Neural cell (in vitro differentiated cells): Measurements from ENCODE around the gene ZNF474. TPM values are rescaled to one million over a fixed set of nuclear protein-coding genes. Genes with fewer than 3 reads are reported as not detected.

ENCODE experiments used
- H2AFZ ChIP-seq: fragments of 200-600, 300-800 bp; sonication (generic), shearing (Covaris generic); 2 replicates; pipeline ENCODE4 v1.6.0; 2014; ENCODE audit warnings: low read depth, mild to moderate bottlenecking, antibody characterized with exemption, low read length, moderate library complexity
- H3F3A ChIP-seq: fragments of 200-600 bp; shearing (Covaris generic); 2 replicates; pipeline ENCODE4 v1.6.1; 2016; ENCODE audit warnings: mild to moderate bottlenecking, moderate library complexity, mixed read lengths, antibody characterized with exemption, low read length; ENCODE audit not compliant: insufficient read depth, poor library complexity, severe bottlenecking
- H3K27ac ChIP-seq: fragments of 200-600, 300-800 bp; sonication (generic), shearing (Covaris generic); 2 replicates; pipeline ENCODE4 v1.5.1; 2014; ENCODE audit warnings: mild to moderate bottlenecking, low read length, moderate library complexity
- H3K27me3 ChIP-seq: fragments of 300-800, 200-600 bp; sonication (generic), shearing (Covaris generic); 2 replicates; pipeline ENCODE4 v1.6.0; 2014; ENCODE audit warnings: mild to moderate bottlenecking, low read depth, low read length, moderate library complexity; ENCODE audit not compliant: insufficient read depth
- H3K36me3 ChIP-seq: fragments of 300-800, 200-600 bp; sonication (generic), shearing (Covaris generic); 2 replicates; pipeline ENCODE4 v1.5.1; 2014; ENCODE audit warnings: mild to moderate bottlenecking, antibody characterized with exemption, low read length, moderate library complexity; ENCODE audit not compliant: insufficient read depth
- H3K4me2 ChIP-seq: fragments of 300-800, 200-600 bp; sonication (generic), shearing (Covaris generic); 2 replicates; pipeline ENCODE4 v1.6.0; 2014; ENCODE audit warnings: mild to moderate bottlenecking, low read length
- H3K4me3 ChIP-seq: fragments of 300-800, 200-600 bp; sonication (generic), shearing (Covaris generic); 2 replicates; pipeline ENCODE4 v1.5.1; 2014; ENCODE audit warnings: mild to moderate bottlenecking, low read length, moderate library complexity
- H3K79me2 ChIP-seq: fragments of 200-600 bp; shearing (Covaris generic); replicated peaks from 2 replicates; pipeline ENCODE4 v1.6.0; 2014; ENCODE audit warnings: mild to moderate bottlenecking, low read length, moderate library complexity; ENCODE audit not compliant: insufficient read depth
- H3K9ac ChIP-seq: fragments of 300-800, 200-600 bp; sonication (generic), shearing (Covaris generic); 2 replicates; pipeline ENCODE4 v1.6.1; 2016; ENCODE audit warnings: mild to moderate bottlenecking, low read length, mixed read lengths
- H3K9me2 ChIP-seq: fragments of 200-600 bp; shearing (Covaris generic); 2 replicates; pipeline ENCODE4 v1.6.1; 2016; ENCODE audit warnings: mild to moderate bottlenecking, low read length, mixed read lengths; ENCODE audit not compliant: insufficient read depth
- H3K9me3 ChIP-seq: fragments of 200-600, 300-800 bp; sonication (generic), shearing (Covaris generic); 2 replicates; pipeline ENCODE4 v1.6.1; 2016; ENCODE audit warnings: mild to moderate bottlenecking, mixed run types, low read length, moderate library complexity, mixed read lengths
- H4K20me1 ChIP-seq: fragments of 200-600 bp; shearing (Covaris generic); 2 replicates; pipeline ENCODE4 v1.6.1; 2016; ENCODE audit warnings: mild to moderate bottlenecking, mixed run types; ENCODE audit not compliant: insufficient read depth
- EP300 ChIP-seq: fragments of 450-650 bp; conservative IDR thresholded peaks from 2 replicates; pipeline ENCODE4 v1.6.1; 2014; ENCODE audit warnings: antibody characterized with exemption, mild to moderate bottlenecking, moderate library complexity; ENCODE audit not compliant: poor library complexity, severe bottlenecking
- EZH2 ChIP-seq: fragments of 200-600, 300-800 bp; shearing (Covaris generic), sonication (generic); IDR thresholded peaks from 2 replicates; pipeline ENCODE4 v1.6.1; 2014; ENCODE audit warnings: antibody characterized with exemption, low read length, borderline replicate concordance, mild to moderate bottlenecking; ENCODE audit not compliant: insufficient read depth, poor library complexity, severe bottlenecking
- MXI1 ChIP-seq: fragments of 450-650 bp; conservative IDR thresholded peaks from 2 replicates; pipeline ENCODE4 v1.6.1; 2014; ENCODE audit warnings: antibody characterized with exemption, mild to moderate bottlenecking; ENCODE audit not compliant: poor library complexity, severe bottlenecking
- POLR2AphosphoS5 ChIP-seq: IDR thresholded peaks from 2 replicates; pipeline ENCODE4 v1.6.1; 2012
- RAD21 ChIP-seq: fragments of 450-650 bp; conservative IDR thresholded peaks from 2 replicates; pipeline ENCODE4 v1.6.1; 2014; ENCODE audit warnings: antibody characterized with exemption, mild to moderate bottlenecking, moderate library complexity
- SMC3 ChIP-seq: fragments of 450-650 bp; conservative IDR thresholded peaks from 2 replicates; pipeline ENCODE4 v1.6.1; 2014; ENCODE audit warnings: antibody characterized with exemption, mild to moderate bottlenecking, moderate library complexity; ENCODE audit not compliant: poor library complexity
- TAF1 ChIP-seq: IDR thresholded peaks from 2 replicates; pipeline ENCODE4 v1.6.1; 2012; ENCODE audit warnings: low read depth
- polyA plus RNA-seq: library from polyadenylated mRNA; depleted of rRNA; stranded (reverse); fragments of >200 nt; gene quantifications from 2 replicates; pipeline ENCODE4 v1.2.3, GENCODE V29; 2014
- TF ChIP-seq, protein P1 (sequence below): fragments of 450-650 bp; IDR thresholded peaks from 2 replicates; pipeline ENCODE4 v1.5.1; 2014; ENCODE audit warnings: antibody characterized with exemption, mild to moderate bottlenecking, moderate library complexity; ENCODE audit not compliant: poor library complexity, severe bottlenecking
- TF ChIP-seq, protein P2 (sequence below): IDR thresholded peaks from 2 replicates; pipeline ENCODE4 v1.6.1; 2012; ENCODE audit warnings: borderline replicate concordance

The ZNF474 gene
- polyA plus RNA-seq, 1 donor from 2014 or later = not detected

DNA sequence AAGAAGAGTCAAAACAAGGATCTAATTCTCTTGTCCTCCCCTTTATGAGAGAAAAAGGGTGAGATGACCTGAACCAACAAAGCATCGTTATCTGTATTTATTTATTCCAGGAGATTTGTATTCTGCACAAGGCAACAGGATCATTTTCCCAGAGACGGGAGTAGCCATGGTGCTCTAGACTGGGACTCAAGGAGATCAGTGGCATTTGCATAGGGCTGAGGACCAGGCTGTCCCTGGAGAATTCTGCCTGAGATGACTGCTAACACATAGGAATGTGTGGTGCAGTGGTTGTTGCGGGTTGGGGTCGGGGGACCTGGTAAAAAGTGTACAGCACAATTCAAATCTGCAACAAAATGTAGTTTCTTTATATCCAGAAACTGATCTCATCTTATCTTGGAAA is 22.3 kb upstream of the ZNF474 start:
- Histone ChIP-seq H4K20me1 (no peaks in the 10 kb centered on the region), H2AFZ (no peak overlapping the region), H3K9ac (no peak overlapping the region), H3K9me3 (no peaks in the 10 kb centered on the region), H3K4me3 (no peak overlapping the region), H3K27me3 (no peaks in the 10 kb centered on the region), H3K4me2 (no peak overlapping the region), H3K9me2 (no peaks in the 10 kb centered on the region), H3K36me3 (no peaks in the 10 kb centered on the region), H3K27ac (no peak overlapping the region), H3K79me2 (no peaks in the 10 kb centered on the region), H3F3A (no peaks in the 10 kb centered on the region)
- no peak for TF ChIP-seq TAF1
- TF ChIP-seq RAD21 = no peak
- no peak for TF ChIP-seq MXI1
- TF ChIP-seq SMC3 = no peak
- no peak for TF ChIP-seq EP300
- TF ChIP-seq POLR2AphosphoS5 = no peak
- TF ChIP-seq, protein P1, sequence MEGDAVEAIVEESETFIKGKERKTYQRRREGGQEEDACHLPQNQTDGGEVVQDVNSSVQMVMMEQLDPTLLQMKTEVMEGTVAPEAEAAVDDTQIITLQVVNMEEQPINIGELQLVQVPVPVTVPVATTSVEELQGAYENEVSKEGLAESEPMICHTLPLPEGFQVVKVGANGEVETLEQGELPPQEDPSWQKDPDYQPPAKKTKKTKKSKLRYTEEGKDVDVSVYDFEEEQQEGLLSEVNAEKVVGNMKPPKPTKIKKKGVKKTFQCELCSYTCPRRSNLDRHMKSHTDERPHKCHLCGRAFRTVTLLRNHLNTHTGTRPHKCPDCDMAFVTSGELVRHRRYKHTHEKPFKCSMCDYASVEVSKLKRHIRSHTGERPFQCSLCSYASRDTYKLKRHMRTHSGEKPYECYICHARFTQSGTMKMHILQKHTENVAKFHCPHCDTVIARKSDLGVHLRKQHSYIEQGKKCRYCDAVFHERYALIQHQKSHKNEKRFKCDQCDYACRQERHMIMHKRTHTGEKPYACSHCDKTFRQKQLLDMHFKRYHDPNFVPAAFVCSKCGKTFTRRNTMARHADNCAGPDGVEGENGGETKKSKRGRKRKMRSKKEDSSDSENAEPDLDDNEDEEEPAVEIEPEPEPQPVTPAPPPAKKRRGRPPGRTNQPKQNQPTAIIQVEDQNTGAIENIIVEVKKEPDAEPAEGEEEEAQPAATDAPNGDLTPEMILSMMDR = no peak
- TF ChIP-seq EZH2 = no peak
- TF ChIP-seq, protein P2, sequence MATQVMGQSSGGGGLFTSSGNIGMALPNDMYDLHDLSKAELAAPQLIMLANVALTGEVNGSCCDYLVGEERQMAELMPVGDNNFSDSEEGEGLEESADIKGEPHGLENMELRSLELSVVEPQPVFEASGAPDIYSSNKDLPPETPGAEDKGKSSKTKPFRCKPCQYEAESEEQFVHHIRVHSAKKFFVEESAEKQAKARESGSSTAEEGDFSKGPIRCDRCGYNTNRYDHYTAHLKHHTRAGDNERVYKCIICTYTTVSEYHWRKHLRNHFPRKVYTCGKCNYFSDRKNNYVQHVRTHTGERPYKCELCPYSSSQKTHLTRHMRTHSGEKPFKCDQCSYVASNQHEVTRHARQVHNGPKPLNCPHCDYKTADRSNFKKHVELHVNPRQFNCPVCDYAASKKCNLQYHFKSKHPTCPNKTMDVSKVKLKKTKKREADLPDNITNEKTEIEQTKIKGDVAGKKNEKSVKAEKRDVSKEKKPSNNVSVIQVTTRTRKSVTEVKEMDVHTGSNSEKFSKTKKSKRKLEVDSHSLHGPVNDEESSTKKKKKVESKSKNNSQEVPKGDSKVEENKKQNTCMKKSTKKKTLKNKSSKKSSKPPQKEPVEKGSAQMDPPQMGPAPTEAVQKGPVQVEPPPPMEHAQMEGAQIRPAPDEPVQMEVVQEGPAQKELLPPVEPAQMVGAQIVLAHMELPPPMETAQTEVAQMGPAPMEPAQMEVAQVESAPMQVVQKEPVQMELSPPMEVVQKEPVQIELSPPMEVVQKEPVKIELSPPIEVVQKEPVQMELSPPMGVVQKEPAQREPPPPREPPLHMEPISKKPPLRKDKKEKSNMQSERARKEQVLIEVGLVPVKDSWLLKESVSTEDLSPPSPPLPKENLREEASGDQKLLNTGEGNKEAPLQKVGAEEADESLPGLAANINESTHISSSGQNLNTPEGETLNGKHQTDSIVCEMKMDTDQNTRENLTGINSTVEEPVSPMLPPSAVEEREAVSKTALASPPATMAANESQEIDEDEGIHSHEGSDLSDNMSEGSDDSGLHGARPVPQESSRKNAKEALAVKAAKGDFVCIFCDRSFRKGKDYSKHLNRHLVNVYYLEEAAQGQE = no peak

DNA sequence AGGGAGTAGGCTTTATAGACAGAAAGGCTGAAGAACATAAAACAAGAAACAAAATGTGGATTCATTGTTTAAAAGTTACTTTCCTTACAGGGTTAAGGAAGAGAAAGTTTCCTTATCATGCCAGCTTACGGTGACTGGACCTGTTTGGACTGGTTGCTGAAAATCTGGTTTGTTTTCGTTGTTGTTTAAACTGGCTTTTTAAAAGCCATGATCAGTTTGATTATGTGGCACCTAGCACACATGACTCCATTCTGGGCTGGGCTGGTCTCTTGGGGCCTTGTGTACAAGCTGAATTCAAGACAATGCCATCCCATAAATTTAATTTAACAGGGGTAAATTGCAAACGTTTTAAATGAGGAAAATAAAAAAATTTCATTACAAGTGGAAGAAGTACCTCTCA is 18.4 kb upstream of the ZNF474 start:
- Histone ChIP-seq H3K36me3 (no peaks in the 10 kb centered on the region), H3K79me2 (no peaks in the 10 kb centered on the region), H2AFZ (no peak overlapping the region), H3K4me2 (no peak overlapping the region), H3K27ac (no peak overlapping the region), H3F3A (no peaks in the 10 kb centered on the region), H3K9ac (no peak overlapping the region), H3K4me3 (no peak overlapping the region), H3K9me3 (no peaks in the 10 kb centered on the region), H3K27me3 (no peaks in the 10 kb centered on the region), H3K9me2 (no peaks in the 10 kb centered on the region), H4K20me1 (no peaks in the 10 kb centered on the region)
- TF ChIP-seq TAF1 (no peak), MXI1 (no peak), EP300 (no peak), POLR2AphosphoS5 (no peak), SMC3 (no peak), EZH2 (no peak), RAD21 (no peak)
- TF ChIP-seq, protein P1 = no peak
- TF ChIP-seq, protein P2 = no peak
